ENCODE data around the gene CDHR5. TPM values are rescaled to one million over a fixed set of nuclear protein-coding genes. Genes with fewer than 3 reads are reported as not detected.

CDHR5 gene
- total RNA-seq (not detected), polyA plus RNA-seq (not detected)

GRCh38 chr11:624705-625635 lies at the start of gene CDHR5:
TSS of gene CDHR5 (minus strand) at chr11:624955. CDS start at chr11:624902, 53 bp downstream.
- Mint-ChIP-seq H3K27me3 (peaks cover 18 to 27% of the 10 kb centered on the region in 2 donors), H3K4me3 (no peak within 1 kb of the TSS), H3K36me3 (peaks cover 0 to 3% (median 1%) of the 10 kb centered on the region in 3 donors), H3K9me3 (peaks cover 0 to 2% (median 0%) of the 10 kb centered on the region in 5 donors), H3K4me1 (peaks cover 15 to 24% (median 20%) of the 10 kb centered on the region in 3 donors), H3K27ac (no peak within 1 kb of the TSS)
- no peak for DNase-seq
- Histone ChIP-seq H3K9me3 (ENCODE audit: low read length) (no peaks in the 10 kb centered on the region), H3K27ac (ENCODE audit: low read depth, low read length) (no peak within 1 kb of the TSS), H3K27me3 (ENCODE audit: insufficient read depth, low read length, poor library complexity, severe bottlenecking) (peaks cover 4% of the 10 kb centered on the region), H3K4me3 (ENCODE audit: low read length) (no peak within 1 kb of the TSS), H3K36me3 (ENCODE audit: insufficient read depth, low read length) (no peaks in the 10 kb centered on the region), H3K4me1 (ENCODE audit: insufficient read depth, low read length) (peaks cover 9% of the 10 kb centered on the region)
- POLR2A ChIA-PET, result no interaction called here
- CTCF ChIA-PET, result no interaction called here

GRCh38 chr11:674406-674805 lies 49.7 kb upstream of the CDHR5 start:
- no peaks in the 10 kb centered on the region for H3K4me1 Mint-ChIP-seq
- POLR2A ChIA-PET, result no interaction called here
- no peak overlapping the region for H3K4me3 ChIP-seq (ENCODE audit: low read length)
- no peak for DNase-seq
- no peak overlapping the region for H3K27ac ChIP-seq (ENCODE audit: low read depth, low read length)
- no peaks in the 10 kb centered on the region for H3K27me3 Mint-ChIP-seq
- no peaks in the 10 kb centered on the region for H3K27me3 ChIP-seq (ENCODE audit: insufficient read depth, low read length, poor library complexity, severe bottlenecking)
- no peaks in the 10 kb centered on the region for H3K4me1 ChIP-seq (ENCODE audit: insufficient read depth, low read length)
- H3K36me3 Mint-ChIP-seq, result peaks cover 0 to 55% (median 12%) of the 10 kb centered on the region in 3 donors
- no peak overlapping the region for H3K4me3 Mint-ChIP-seq
- peaks cover 20% of the 10 kb centered on the region for H3K36me3 ChIP-seq (ENCODE audit: insufficient read depth, low read length)
- CTCF ChIA-PET, result interaction anchor here (1.3 kb wide), 1 partner anchor 49 kb away, joined by 3 read pairs; no protein-coding TSS in a partner anchor
- no peaks in the 10 kb centered on the region for H3K9me3 Mint-ChIP-seq
- no peaks in the 10 kb centered on the region for H3K9me3 ChIP-seq (ENCODE audit: low read length)
- no peak overlapping the region for H3K27ac Mint-ChIP-seq

- Histone ChIP-seq H3K4me3 (ENCODE audit: low read length) (no peak overlapping the region), H3K36me3 (ENCODE audit: insufficient read depth, low read length) (peaks cover 20% of the 10 kb centered on the region), H3K27ac (ENCODE audit: low read depth, low read length) (no peak overlapping the region), H3K27me3 (ENCODE audit: insufficient read depth, low read length, poor library complexity, severe bottlenecking) (no peaks in the 10 kb centered on the region), H3K4me1 (ENCODE audit: insufficient read depth, low read length) (no peaks in the 10 kb centered on the region), H3K9me3 (ENCODE audit: low read length) (no peaks in the 10 kb centered on the region)
- DNase-seq, result no peak
- ChIA-PET POLR2A (no interaction called here), CTCF (interaction anchor here (1.3 kb wide), 1 partner anchor 50 kb away, joined by 3 read pairs; no protein-coding TSS in a partner anchor)
- Mint-ChIP-seq H3K4me1 (no peaks in the 10 kb centered on the region), H3K4me3 (no peak overlapping the region), H3K9me3 (no peaks in the 10 kb centered on the region), H3K27me3 (no peaks in the 10 kb centered on the region), H3K27ac (peak overlapping the region in 2 of 8 donors; percentile 3 to 56), H3K36me3 (peaks cover 0 to 50% (median 12%) of the 10 kb centered on the region in 3 donors)
These were observed 49.1 kb upstream of the CDHR5 start for GRCh38 chr11:673866-674265.

GRCh38 chr11:665704-666281 lies 41.0 kb upstream of the CDHR5 start:
- Histone ChIP-seq H3K9me3 (ENCODE audit: low read length) (no peaks in the 10 kb centered on the region), H3K27ac (ENCODE audit: low read depth, low read length) (peak overlapping the region; percentile 59), H3K36me3 (ENCODE audit: insufficient read depth, low read length) (peaks cover 5% of the 10 kb centered on the region), H3K4me3 (ENCODE audit: low read length) (no peak overlapping the region), H3K27me3 (ENCODE audit: insufficient read depth, low read length, poor library complexity, severe bottlenecking) (no peaks in the 10 kb centered on the region), H3K4me1 (ENCODE audit: insufficient read depth, low read length) (no peaks in the 10 kb centered on the region)
- peaks cover 0 to 45% (median 7%) of the 10 kb centered on the region in 3 donors for H3K36me3 Mint-ChIP-seq
- CTCF ChIA-PET, result no interaction called here
- no peak for DNase-seq
- no peaks in the 10 kb centered on the region for H3K9me3 Mint-ChIP-seq
- peak overlapping the region in 3 of 8 donors; percentile 12 to 25 (median 22) for H3K27ac Mint-ChIP-seq
- no peak overlapping the region for H3K4me3 Mint-ChIP-seq
- no peaks in the 10 kb centered on the region for H3K27me3 Mint-ChIP-seq
- POLR2A ChIA-PET, result no interaction called here
- H3K4me1 Mint-ChIP-seq, result peaks cover 0 to 2% (median 0%) of the 10 kb centered on the region in 3 donors

GRCh38 chr11:665062-665703 lies 40.4 kb upstream of the CDHR5 start:
- no peak for DNase-seq
- POLR2A ChIA-PET, result no interaction called here
- Histone ChIP-seq H3K36me3 (ENCODE audit: insufficient read depth, low read length) (peaks cover 5% of the 10 kb centered on the region), H3K27ac (ENCODE audit: low read depth, low read length) (peak overlapping the region; percentile 59), H3K27me3 (ENCODE audit: insufficient read depth, low read length, poor library complexity, severe bottlenecking) (no peaks in the 10 kb centered on the region), H3K4me1 (ENCODE audit: insufficient read depth, low read length) (no peaks in the 10 kb centered on the region), H3K4me3 (ENCODE audit: low read length) (no peak overlapping the region), H3K9me3 (ENCODE audit: low read length) (no peaks in the 10 kb centered on the region)
- no peaks in the 10 kb centered on the region for H3K27me3 Mint-ChIP-seq
- H3K9me3 Mint-ChIP-seq, result no peaks in the 10 kb centered on the region
- H3K4me3 Mint-ChIP-seq, result no peak overlapping the region
- peak overlapping the region in 2 of 8 donors; percentile 12 to 22 for H3K27ac Mint-ChIP-seq
- CTCF ChIA-PET, result no interaction called here
- H3K36me3 Mint-ChIP-seq, result peaks cover 0 to 45% (median 7%) of the 10 kb centered on the region in 3 donors
- peaks cover 0 to 2% (median 0%) of the 10 kb centered on the region in 3 donors for H3K4me1 Mint-ChIP-seq

GRCh38 chr11:662689-663274 lies 38.0 kb upstream of the CDHR5 start:
- H3K9me3 ChIP-seq (ENCODE audit: low read length), result no peaks in the 10 kb centered on the region
- Mint-ChIP-seq H3K4me3 (no peak overlapping the region), H3K27me3 (no peaks in the 10 kb centered on the region), H3K36me3 (peaks cover 0 to 54% (median 5%) of the 10 kb centered on the region in 3 donors), H3K4me1 (peaks cover 0 to 2% (median 0%) of the 10 kb centered on the region in 3 donors), H3K9me3 (no peaks in the 10 kb centered on the region), H3K27ac (no peak overlapping the region)
- no peaks in the 10 kb centered on the region for H3K27me3 ChIP-seq (ENCODE audit: insufficient read depth, low read length, poor library complexity, severe bottlenecking)
- no peak overlapping the region for H3K27ac ChIP-seq (ENCODE audit: low read depth, low read length)
- H3K4me3 ChIP-seq (ENCODE audit: low read length), result no peak overlapping the region
- ChIA-PET CTCF (interaction anchor here (0.7 to 1.2 kb wide), 5 partner anchors 59 to 108 kb away, joined by 3 to 5 read pairs (median 3); no protein-coding TSS in a partner anchor), POLR2A (no interaction called here)
- DNase-seq, result peak in 3 of 5 donors; percentile 9 to 45 (median 12)
- H3K36me3 ChIP-seq (ENCODE audit: insufficient read depth, low read length), result peaks cover 6% of the 10 kb centered on the region
- H3K4me1 ChIP-seq (ENCODE audit: insufficient read depth, low read length), result no peaks in the 10 kb centered on the region

- ChIA-PET CTCF (no interaction called here), POLR2A (no interaction called here)
- Mint-ChIP-seq H3K9me3 (no peaks in the 10 kb centered on the region), H3K27ac (no peak overlapping the region), H3K36me3 (peaks cover 0 to 50% (median 3%) of the 10 kb centered on the region in 3 donors), H3K4me1 (peaks cover 0 to 2% (median 0%) of the 10 kb centered on the region in 3 donors), H3K4me3 (no peak overlapping the region), H3K27me3 (no peaks in the 10 kb centered on the region)
- H3K9me3 ChIP-seq (ENCODE audit: low read length), result no peaks in the 10 kb centered on the region
- H3K27ac ChIP-seq (ENCODE audit: low read depth, low read length), result no peak overlapping the region
- H3K4me1 ChIP-seq (ENCODE audit: insufficient read depth, low read length), result no peaks in the 10 kb centered on the region
- no peak for DNase-seq
- peaks cover 9% of the 10 kb centered on the region for H3K36me3 ChIP-seq (ENCODE audit: insufficient read depth, low read length)
- H3K27me3 ChIP-seq (ENCODE audit: insufficient read depth, low read length, poor library complexity, severe bottlenecking), result no peaks in the 10 kb centered on the region
- H3K4me3 ChIP-seq (ENCODE audit: low read length), result no peak overlapping the region
These were observed 36.1 kb upstream of the CDHR5 start for GRCh38 chr11:660681-661444.
